ENCODE data around the gene MZT2B.
"Not testable (repeated sequence)": the region's sequence is repeated elsewhere in the genome, so short reads cannot be mapped to it uniquely, and the experiment has no call there.

Gene MZT2B

GRCh38 chr2:130152816-130153595 lies 29.1 kb upstream of the MZT2B start:
- no peak for DNase-seq

- DNase-seq = not testable (repeated sequence)
These were observed 28.2 kb upstream of the MZT2B start for GRCh38 chr2:130153721-130154422.

- DNase-seq = not testable (repeated sequence)
These were observed 27.7 kb upstream of the MZT2B start for GRCh38 chr2:130154423-130154770.

GRCh38 chr2:130154773-130155765 lies 27.0 kb upstream of the MZT2B start:
- no peak for DNase-seq

GRCh38 chr2:130155956-130156623 lies 26.0 kb upstream of the MZT2B start:
- DNase-seq = not testable (repeated sequence)

GRCh38 chr2:130156624-130157004 lies 25.4 kb upstream of the MZT2B start:
- DNase-seq = no peak

- not testable (repeated sequence) for DNase-seq
These were observed 24.7 kb upstream of the MZT2B start for GRCh38 chr2:130157354-130157753.

GRCh38 chr2:130157825-130158514 lies 24.1 kb upstream of the MZT2B start:
- DNase-seq = not testable (repeated sequence)

- no peak for DNase-seq
These were observed 23.4 kb upstream of the MZT2B start for GRCh38 chr2:130158631-130159030.

- not testable (repeated sequence) for DNase-seq
These were observed 22.7 kb upstream of the MZT2B start for GRCh38 chr2:130159376-130159775.

- DNase-seq = no peak
These were observed 21.9 kb upstream of the MZT2B start for GRCh38 chr2:130160131-130160530.

- DNase-seq = not testable (repeated sequence)
These were observed 21.0 kb upstream of the MZT2B start for GRCh38 chr2:130160838-130161705.

GRCh38 chr2:130162486-130162885 lies 19.6 kb upstream of the MZT2B start:
- not testable (repeated sequence) for DNase-seq

- no peak for DNase-seq
These were observed 19.1 kb upstream of the MZT2B start for GRCh38 chr2:130162968-130163367.

GRCh38 chr2:130165293-130166016 lies 16.6 kb upstream of the MZT2B start:
- DNase-seq = no peak

GRCh38 chr2:130166611-130167010 lies 15.5 kb upstream of the MZT2B start:
- DNase-seq = not testable (repeated sequence)

GRCh38 chr2:130169163-130169562 lies 12.9 kb upstream of the MZT2B start:
- not testable (repeated sequence) for DNase-seq

- DNase-seq = no peak
These were observed 12.2 kb upstream of the MZT2B start for GRCh38 chr2:130169896-130170295.

- not testable (repeated sequence) for DNase-seq
These were observed 7.2 kb upstream of the MZT2B start for GRCh38 chr2:130174866-130175265.

All from effector CD4-positive, alpha-beta T cell (primary cell).